Upper lobe of left lung (tissue), 6 donors: ENCODE results near the gene MAP2K7. TPM values are rescaled to one million over a fixed set of nuclear protein-coding genes. Genes with fewer than 3 reads are reported as not detected.

ENCODE experiments used
- ATAC-seq, 2 donors: fragments of 200-7000 bp; cut with Tn5 transposase; one replicate each; pipeline ENCODE4 v1.9.1; 2022; ENCODE audit warnings: mild to moderate bottlenecking in 2 of 2, moderate library complexity in 2 of 2; ENCODE audit not compliant: low FRiP score in 2 of 2
- DNase-seq, 2 donors: peaks; one replicate each; pipeline ENCODE4 v3.0.0-alpha.2; 2019 to 2020
- H3K27ac ChIP-seq, 4 donors: fragments of 200-600 bp; sonication (generic); one replicate each; pipeline ENCODE4 v1.5.1; 2016 to 2019
- H3K27me3 ChIP-seq, 4 donors: fragments of 200-600 bp; sonication (generic); one replicate each; pipeline ENCODE4 v1.5.1; 2017 to 2019
- H3K36me3 ChIP-seq, 4 donors: fragments of 200-600 bp; sonication (generic); one replicate each; pipeline ENCODE4 v1.5.1; 2016 to 2019
- H3K4me1 ChIP-seq, 4 donors: fragments of 200-600 bp; sonication (generic); one replicate each; pipeline ENCODE4 v1.5.1; 2018 to 2019
- H3K4me3 ChIP-seq, 4 donors: fragments of 200-600 bp; sonication (generic); one replicate each; pipeline ENCODE4 v1.5.1; 2017 to 2019; ENCODE audit warnings: mild to moderate bottlenecking in 2 of 4, moderate library complexity in 1 of 4
- H3K9me3 ChIP-seq, 4 donors: fragments of 200-600 bp; sonication (generic); one replicate each; pipeline ENCODE4 v1.5.1; 2018 to 2019
- EP300 ChIP-seq, 4 donors: sonication (generic); formaldehyde crosslinking; IDR thresholded peaks; one replicate each; pipeline ENCODE4 v1.5.1; 2017; ENCODE audit warnings: antibody characterized with exemption in 4 of 4, control low read depth in 2 of 4
- POLR2A ChIP-seq, 4 donors: fragments of 450-650 bp; IDR thresholded peaks; one replicate each; pipeline ENCODE4 v1.5.1; 2016 to 2017; ENCODE audit warnings: antibody characterized with exemption in 4 of 4, mild to moderate bottlenecking in 2 of 4
- POLR2AphosphoS5 ChIP-seq, 2 donors: sonication (generic); formaldehyde crosslinking; IDR thresholded peaks; one replicate each; pipeline ENCODE4 v1.5.1; 2017; ENCODE audit warnings: antibody characterized with exemption in 2 of 2
- WGBS, 2 donors: methylation state at CpG; one replicate each; pipeline ENCODE4 v1.1.5; 2017 to 2018; 5-methylcytosine and 5-hydroxymethylcytosine counted together
- total RNA-seq, 6 donors: library from RNA; depleted of rRNA in 4 of 6; stranded (reverse); fragments of >200 nt in 4 of 6; gene quantifications; one replicate each; pipeline versions ENCODE4 v1.1.0 to v1.2.1, GENCODE V29; 2016 to 2021
- TF ChIP-seq, protein P1 (sequence below), 6 experiments: fragments of 450-650 bp in 4 of 6; fragments of 200-600 bp in 2 of 6; sonication (generic) in 2 of 6; IDR thresholded peaks; one replicate each; pipeline ENCODE4 v1.5.1; 2016 to 2019; ENCODE audit warnings: antibody characterized with exemption in 6 of 6
- donor health status: DM: no; HTN: no; CAD: no; lungs with moderate emphysema.
- donor health status: DM: no; HTN: yes; CAD: no; lungs with severe emphysema.

The MAP2K7 gene
- total RNA-seq, 6 donors from 2014 or later, result 21.1 to 61.8 (median 33.0) TPM

DNA sequence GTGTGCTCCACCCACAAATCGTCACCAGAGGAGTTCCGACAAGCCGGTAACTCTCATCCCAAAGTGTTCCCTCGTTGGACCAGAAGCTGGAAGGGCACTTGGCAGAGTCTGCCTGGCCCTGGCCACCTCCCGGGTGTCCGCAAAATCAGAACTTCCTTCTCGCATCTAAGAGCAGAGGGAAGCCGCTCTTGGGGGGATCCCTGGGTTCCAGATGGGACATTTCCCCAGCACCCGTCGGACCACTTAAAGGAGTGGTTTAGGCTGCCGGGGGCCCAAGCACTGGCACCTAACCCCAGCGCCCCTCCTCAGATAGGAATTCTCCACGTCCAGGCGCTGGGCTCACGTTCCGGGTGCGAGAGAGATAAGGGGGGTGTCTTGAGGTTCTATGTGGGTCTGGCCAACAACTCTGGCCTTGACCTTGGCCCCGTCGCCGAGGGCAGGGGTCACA, 857 bp upstream of the MAP2K7 start:
- H3K4me1 ChIP-seq, result peaks cover 31 to 44% (median 33%) of the 10 kb centered on the region in 4 donors
- ATAC-seq, result peak in 1 of 2 donors; percentile 5
- peak in 1 of 2 donors; percentile 74 for DNase-seq

GRCh38 chr19:7904074-7905020, 670 bp downstream of the MAP2K7 start:
- Histone ChIP-seq H3K4me3 (peak overlapping the region; percentile 71 to 99 (median 92)), H3K27ac (peak overlapping the region; percentile 86 to 93 (median 91)), H3K4me1 (peaks cover 31 to 44% (median 33%) of the 10 kb centered on the region in 4 donors), H3K36me3 (peaks cover 0 to 22% (median 15%) of the 10 kb centered on the region in 4 donors), H3K9me3 (no peaks in the 10 kb centered on the region), H3K27me3 (no peaks in the 10 kb centered on the region)
- TF ChIP-seq EP300 (IDR thresholded peaks at IDR 0.05), result no peak
- no peak for TF ChIP-seq POLR2A (IDR thresholded peaks at IDR 0.05)
- TF ChIP-seq, protein P1, sequence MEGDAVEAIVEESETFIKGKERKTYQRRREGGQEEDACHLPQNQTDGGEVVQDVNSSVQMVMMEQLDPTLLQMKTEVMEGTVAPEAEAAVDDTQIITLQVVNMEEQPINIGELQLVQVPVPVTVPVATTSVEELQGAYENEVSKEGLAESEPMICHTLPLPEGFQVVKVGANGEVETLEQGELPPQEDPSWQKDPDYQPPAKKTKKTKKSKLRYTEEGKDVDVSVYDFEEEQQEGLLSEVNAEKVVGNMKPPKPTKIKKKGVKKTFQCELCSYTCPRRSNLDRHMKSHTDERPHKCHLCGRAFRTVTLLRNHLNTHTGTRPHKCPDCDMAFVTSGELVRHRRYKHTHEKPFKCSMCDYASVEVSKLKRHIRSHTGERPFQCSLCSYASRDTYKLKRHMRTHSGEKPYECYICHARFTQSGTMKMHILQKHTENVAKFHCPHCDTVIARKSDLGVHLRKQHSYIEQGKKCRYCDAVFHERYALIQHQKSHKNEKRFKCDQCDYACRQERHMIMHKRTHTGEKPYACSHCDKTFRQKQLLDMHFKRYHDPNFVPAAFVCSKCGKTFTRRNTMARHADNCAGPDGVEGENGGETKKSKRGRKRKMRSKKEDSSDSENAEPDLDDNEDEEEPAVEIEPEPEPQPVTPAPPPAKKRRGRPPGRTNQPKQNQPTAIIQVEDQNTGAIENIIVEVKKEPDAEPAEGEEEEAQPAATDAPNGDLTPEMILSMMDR (IDR thresholded peaks at IDR 0.05), result no peak
- DNase-seq (peak; percentile 36 to 93), ATAC-seq (peak in 1 of 2 donors; percentile 69)
- WGBS, 2 donors, result 24 to 31% methylated on average over 22 to 30 of the region's 68 CpGs

More for the DNA sequence above, 857 bp upstream of the MAP2K7 start:
- H3K4me3 ChIP-seq, result peak overlapping the region; percentile 30 to 99 (median 82)
- no peak for TF ChIP-seq EP300 (IDR thresholded peaks at IDR 0.05)
- peak in 1 of 2 donors; percentile 26 for TF ChIP-seq POLR2AphosphoS5 (IDR thresholded peaks at IDR 0.05)
- H3K27ac ChIP-seq, result peak overlapping the region; percentile 82 to 90 (median 87)
- no peaks in the 10 kb centered on the region for H3K27me3 ChIP-seq
- H3K36me3 ChIP-seq, result peaks cover 0 to 17% (median 11%) of the 10 kb centered on the region in 4 donors
- 8 to 15% methylated on average over 11 to 18 of the region's 20 CpGs for WGBS, 2 donors
- no peaks in the 10 kb centered on the region for H3K9me3 ChIP-seq

GRCh38 chr19:7905268-7905667, 1.6 kb downstream of the MAP2K7 start:
- Histone ChIP-seq H3K36me3 (peaks cover 3 to 31% (median 24%) of the 10 kb centered on the region in 4 donors), H3K4me1 (peaks cover 31 to 44% (median 33%) of the 10 kb centered on the region in 4 donors), H3K27ac (no peak overlapping the region), H3K9me3 (no peaks in the 10 kb centered on the region), H3K4me3 (peak overlapping the region in 2 of 4 donors; percentile 71 to 99), H3K27me3 (no peaks in the 10 kb centered on the region)
- no peak for ATAC-seq
- DNase-seq, result peak in 1 of 2 donors; percentile 66
- 69 to 79% methylated on average over 8 to 10 of the region's 10 CpGs for WGBS, 2 donors
- TF ChIP-seq, protein P1 (IDR thresholded peaks at IDR 0.05), result no peak
- no peak for TF ChIP-seq EP300 (IDR thresholded peaks at IDR 0.05)
- no peak for TF ChIP-seq POLR2A (IDR thresholded peaks at IDR 0.05)
- TF ChIP-seq POLR2AphosphoS5 (IDR thresholded peaks at IDR 0.05), result no peak

- no peak overlapping the region for H3K4me3 ChIP-seq
- no peaks in the 10 kb centered on the region for H3K27me3 ChIP-seq
- H3K36me3 ChIP-seq, result peaks cover 8 to 37% (median 30%) of the 10 kb centered on the region in 4 donors
- no peak for ATAC-seq
- H3K27ac ChIP-seq, result no peak overlapping the region
- TF ChIP-seq, protein P1 (IDR thresholded peaks at IDR 0.05), result no peak
- TF ChIP-seq POLR2AphosphoS5 (IDR thresholded peaks at IDR 0.05), result no peak
- TF ChIP-seq POLR2A (IDR thresholded peaks at IDR 0.05), result no peak
- no peak for TF ChIP-seq EP300 (IDR thresholded peaks at IDR 0.05)
- WGBS, 2 donors, result 86 to 87% methylated on average over 10 of the region's 10 CpGs
- peak in 1 of 2 donors; percentile 60 for DNase-seq
- H3K9me3 ChIP-seq, result no peaks in the 10 kb centered on the region
- H3K4me1 ChIP-seq, result peaks cover 31 to 44% (median 33%) of the 10 kb centered on the region in 4 donors
Observed at GRCh38 chr19:7905859-7906258, 2.2 kb downstream of the MAP2K7 start.

- no peaks in the 10 kb centered on the region for H3K27me3 ChIP-seq
- WGBS, 2 donors, result 90 to 92% methylated on average over 19 of the region's 19 CpGs
- H3K4me3 ChIP-seq, result no peak overlapping the region
- TF ChIP-seq, protein P1 (IDR thresholded peaks at IDR 0.05), result no peak
- TF ChIP-seq EP300 (IDR thresholded peaks at IDR 0.05) (no peak), POLR2AphosphoS5 (IDR thresholded peaks at IDR 0.05) (no peak), POLR2A (IDR thresholded peaks at IDR 0.05) (no peak)
- DNase-seq (peak in 1 of 2 donors; percentile 61), ATAC-seq (no peak)
- H3K4me1 ChIP-seq, result peaks cover 30 to 43% (median 33%) of the 10 kb centered on the region in 4 donors
- peaks cover 19 to 49% (median 42%) of the 10 kb centered on the region in 4 donors for H3K36me3 ChIP-seq
- H3K9me3 ChIP-seq, result no peaks in the 10 kb centered on the region
- no peak overlapping the region for H3K27ac ChIP-seq
Observed at GRCh38 chr19:7907122-7907521, 3.4 kb downstream of the MAP2K7 start.
